Stimulated activated naive CD8-positive, alpha-beta T cell treated with anti-CD3 and anti-CD28 coated beads, Interleukin-15, Interleukin-2, amounts not matched to agents 100 U/mL and 50 U/mL, for 24 hours (primary cell): Measurements from ENCODE around the gene ACP7.
"Not testable (repeated sequence)": the region's sequence is repeated elsewhere in the genome, so short reads cannot be mapped to it uniquely, and the experiment has no call there.

Experiments used
- ATAC-seq: fragments of 150-1000 bp; cut with Tn5 transposase; one replicate; pipeline ENCODE4 v1.10.0; 2021
- DNase-seq: peaks from one replicate; pipeline ENCODE4 v3.0.0; 2021

Gene ACP7

GRCh38 chr19:39078436-39079200 lies 5.5 kb upstream of the ACP7 start:
- DNase-seq = no peak

GRCh38 chr19:39080431-39080830 lies 3.7 kb upstream of the ACP7 start:
- no peak for DNase-seq
- ATAC-seq = no peak

More at GRCh38 chr19:39078436-39079200, 5.5 kb upstream of the ACP7 start:
- ATAC-seq = no peak

GRCh38 chr19:39082167-39082566 lies 2.0 kb upstream of the ACP7 start:
- no peak for DNase-seq

GRCh38 chr19:39082745-39083598 lies 1.2 kb upstream of the ACP7 start:
- no peak for ATAC-seq
- DNase-seq = no peak

More at GRCh38 chr19:39082167-39082566, 2.0 kb upstream of the ACP7 start:
- no peak for ATAC-seq

GRCh38 chr19:39083599-39083982 lies 577 bp upstream of the ACP7 start:
- DNase-seq (no peak), ATAC-seq (no peak)

GRCh38 chr19:39084732-39085080 lies 538 bp downstream of the ACP7 start:
- no peak for DNase-seq
- no peak for ATAC-seq

GRCh38 chr19:39085392-39085791 lies 1.2 kb downstream of the ACP7 start:
- DNase-seq = no peak
- ATAC-seq = no peak

GRCh38 chr19:39086386-39086785 lies 2.2 kb downstream of the ACP7 start:
- ATAC-seq = no peak
- DNase-seq = no peak

- DNase-seq (no peak), ATAC-seq (no peak)
These were observed 3.9 kb downstream of the ACP7 start for GRCh38 chr19:39087907-39088686.

- not testable (repeated sequence) for DNase-seq, ATAC-seq
These were observed 5.8 kb downstream of the ACP7 start for GRCh38 chr19:39090016-39090415.

- no peak for ATAC-seq
- no peak for DNase-seq
These were observed 6.7 kb downstream of the ACP7 start for GRCh38 chr19:39090881-39091280.

- DNase-seq, ATAC-seq: not testable (repeated sequence)
These were observed 11.8 kb downstream of the ACP7 start for GRCh38 chr19:39095799-39096540.

- DNase-seq = no peak
- no peak for ATAC-seq
These were observed 13.1 kb downstream of the ACP7 start for GRCh38 chr19:39097299-39097698.

- no peak for DNase-seq
- ATAC-seq = no peak
These were observed 13.6 kb downstream of the ACP7 start for GRCh38 chr19:39097721-39098120.

- ATAC-seq (no peak), DNase-seq (no peak)
These were observed 14.4 kb downstream of the ACP7 start for GRCh38 chr19:39098365-39099269.

- DNase-seq = no peak
- ATAC-seq = no peak
These were observed 15.2 kb downstream of the ACP7 start for GRCh38 chr19:39099341-39099740.

GRCh38 chr19:39100500-39101166 lies 16.5 kb downstream of the ACP7 start:
- DNase-seq (no peak), ATAC-seq (no peak)

GRCh38 chr19:39103151-39103550 lies 19.0 kb downstream of the ACP7 start:
- DNase-seq (no peak), ATAC-seq (no peak)

GRCh38 chr19:39104186-39104596 lies 20.0 kb downstream of the ACP7 start:
- no peak for DNase-seq
- no peak for ATAC-seq

- DNase-seq (no peak), ATAC-seq (no peak)
These were observed 22.0 kb downstream of the ACP7 start for GRCh38 chr19:39106194-39106593.
